ENCODE results near the gene KLHL29.

DNA sequence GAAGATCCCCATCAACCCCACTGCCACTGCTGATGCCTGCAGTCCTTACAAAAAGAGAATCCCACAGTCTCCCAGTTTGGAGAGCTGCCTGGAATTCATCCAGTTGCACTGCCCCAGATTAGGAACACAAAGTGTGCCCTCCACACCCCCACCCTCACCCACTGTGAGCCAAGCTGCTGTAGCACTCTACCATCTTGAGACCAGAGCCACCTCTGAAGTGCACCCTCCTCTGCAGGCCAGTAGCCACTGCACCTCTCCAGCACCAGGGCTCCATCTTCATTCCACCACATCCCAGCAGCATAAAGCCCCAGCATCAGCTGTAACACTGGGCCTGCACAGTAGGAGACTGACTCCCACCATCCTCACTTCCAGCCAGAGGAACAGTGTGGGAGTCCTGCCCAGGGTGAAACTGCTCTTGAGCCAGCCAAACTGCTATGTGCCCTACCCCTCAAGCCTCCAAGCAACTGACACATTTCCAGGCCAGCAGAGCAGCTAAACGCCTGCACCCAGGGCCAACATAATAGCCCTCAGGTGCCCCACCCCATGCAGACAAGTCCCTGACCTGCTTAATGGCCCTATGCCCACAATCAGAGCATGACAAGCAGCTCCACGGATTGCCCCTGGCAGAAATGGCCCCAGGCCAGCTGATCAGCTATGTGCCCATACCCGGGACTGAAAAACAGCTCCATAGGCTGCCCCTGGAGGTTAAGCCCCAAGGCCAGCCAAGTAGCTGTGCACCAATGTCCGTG, 335.9 kb downstream of the KLHL29 start:
- TF ChIP-seq, protein P1, sequence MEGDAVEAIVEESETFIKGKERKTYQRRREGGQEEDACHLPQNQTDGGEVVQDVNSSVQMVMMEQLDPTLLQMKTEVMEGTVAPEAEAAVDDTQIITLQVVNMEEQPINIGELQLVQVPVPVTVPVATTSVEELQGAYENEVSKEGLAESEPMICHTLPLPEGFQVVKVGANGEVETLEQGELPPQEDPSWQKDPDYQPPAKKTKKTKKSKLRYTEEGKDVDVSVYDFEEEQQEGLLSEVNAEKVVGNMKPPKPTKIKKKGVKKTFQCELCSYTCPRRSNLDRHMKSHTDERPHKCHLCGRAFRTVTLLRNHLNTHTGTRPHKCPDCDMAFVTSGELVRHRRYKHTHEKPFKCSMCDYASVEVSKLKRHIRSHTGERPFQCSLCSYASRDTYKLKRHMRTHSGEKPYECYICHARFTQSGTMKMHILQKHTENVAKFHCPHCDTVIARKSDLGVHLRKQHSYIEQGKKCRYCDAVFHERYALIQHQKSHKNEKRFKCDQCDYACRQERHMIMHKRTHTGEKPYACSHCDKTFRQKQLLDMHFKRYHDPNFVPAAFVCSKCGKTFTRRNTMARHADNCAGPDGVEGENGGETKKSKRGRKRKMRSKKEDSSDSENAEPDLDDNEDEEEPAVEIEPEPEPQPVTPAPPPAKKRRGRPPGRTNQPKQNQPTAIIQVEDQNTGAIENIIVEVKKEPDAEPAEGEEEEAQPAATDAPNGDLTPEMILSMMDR (conservative IDR thresholded peaks at IDR 0.05; ENCODE audit: low read depth, low read length): no peak
- TF ChIP-seq EZH2 (IDR thresholded peaks at IDR 0.05; ENCODE audit: low read length, unreplicated experiment): no peak
